ENCODE results near the gene MIOS. TPM values are rescaled to one million over a fixed set of nuclear protein-coding genes. Genes with fewer than 3 reads are reported as not detected.

Gene MIOS
- total and polyA plus RNA-seq, 2 of the 8 experiments (the other 6 are each of a cell fraction or from before 2014, with no cell fraction given) = 15.5 to 50.7 TPM

DNA sequence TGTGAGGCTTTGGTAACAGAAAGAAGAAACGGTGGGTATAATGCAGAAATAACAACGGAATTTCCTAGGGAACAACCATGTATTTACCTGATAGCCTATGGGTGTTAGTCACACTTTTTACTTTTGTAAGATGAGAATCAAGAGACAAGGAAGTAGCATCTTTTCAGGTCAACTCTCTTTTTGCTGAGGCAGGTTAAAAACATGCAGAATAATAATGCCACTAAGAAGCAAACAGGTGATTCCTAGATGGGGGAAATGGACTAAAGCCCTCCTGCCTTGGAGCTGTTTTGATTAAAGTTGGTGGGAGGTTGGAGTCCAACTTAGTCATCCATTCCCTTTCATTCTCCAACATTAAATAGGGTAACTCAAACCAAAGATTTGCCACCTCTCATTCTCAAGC, 29.0 kb upstream of the MIOS start:
- H4K20me1 ChIP-seq (replicated peaks in 1 of 2; ENCODE audit: control insufficient read depth in 1 of 2, insufficient read depth in 2 of 2, low read length in 2 of 2) = no peaks in the 10 kb centered on the region
- H3K9ac ChIP-seq (replicated peaks in 1 of 4; ENCODE audit: extremely low read depth in 1 of 4, low read depth in 3 of 4, low read length in 3 of 4) = no peak overlapping the region
- H2AFZ ChIP-seq (ENCODE audit: low read length) = no peak overlapping the region
- H2AK5ac ChIP-seq (ENCODE audit: low read depth, low read length) = no peak overlapping the region
- H2BK20ac ChIP-seq (ENCODE audit: low read length) = no peak overlapping the region
- H3K9me3 ChIP-seq (ENCODE audit: insufficient read depth in 2 of 2, low read depth in 1 of 2, low read length in 1 of 2) = no peaks in the 10 kb centered on the region
- WGBS, 2 experiments (ENCODE audit: extremely low coverage in 1 of 2, insufficient coverage in 1 of 2, insufficient read length in 1 of 2, insufficient replicate concordance in 2 of 2, low coverage in 1 of 2, low lambda C conversion rate in 2 of 2, missing lambda C conversion rate in 1 of 2) = 85% methylated on average over 2 of the region's 2 CpGs; no CpG with 5 or more reads in 1 of the 2 experiments
- no peak overlapping the region for H2BK12ac ChIP-seq (ENCODE audit: low read depth, low read length)
- no peak overlapping the region for H3K4me3 ChIP-seq (ENCODE audit: extremely low read depth in 1 of 4, insufficient read depth in 2 of 4, low read depth in 3 of 4, low read length in 4 of 4)
- no peak overlapping the region for H3K27ac ChIP-seq (ENCODE audit: low read depth, low read length)
- no peak overlapping the region for H3K18ac ChIP-seq (ENCODE audit: extremely low read depth, low read length)
- H2BK5ac ChIP-seq (ENCODE audit: low read depth, low read length) = no peak overlapping the region
- H3K4me2 ChIP-seq (ENCODE audit: insufficient read depth in 1 of 2, low read depth in 2 of 2, low read length in 2 of 2) = no peak overlapping the region
- H3K36me3 ChIP-seq (ENCODE audit: control insufficient read depth in 2 of 4, insufficient read depth in 4 of 4, low read length in 3 of 4) = no peaks in the 10 kb centered on the region
- H3K14ac ChIP-seq (ENCODE audit: insufficient read length) = no peak overlapping the region
- no peak overlapping the region for H4K8ac ChIP-seq (ENCODE audit: extremely low read depth, insufficient read depth, low read length)
- no peak overlapping the region for H2BK15ac ChIP-seq (ENCODE audit: low read length)
- no peaks in the 10 kb centered on the region for H3K79me1 ChIP-seq (ENCODE audit: low read depth, low read length)
- H4K5ac ChIP-seq (ENCODE audit: insufficient read length, low read depth, low read length) = no peak overlapping the region
- no peak overlapping the region for H2BK120ac ChIP-seq (replicated peaks; ENCODE audit: low read depth, low read length)
- POLR2A ChIA-PET (ENCODE audit: partially characterized antibody) = no interaction called here
- DNase-seq (ENCODE audit: low read depth in 1 of 2, low spot score in 2 of 2) (no peak), FAIRE-seq (no peak)
- no peak overlapping the region for H3K23ac ChIP-seq (ENCODE audit: insufficient read length)
- no peaks in the 10 kb centered on the region for H3K27me3 ChIP-seq (replicated peaks in 1 of 4; ENCODE audit: control insufficient read depth in 3 of 4, extremely low read depth in 1 of 4, insufficient read depth in 3 of 4, low read length in 3 of 4)
- H3K4me1 ChIP-seq (replicated peaks in 1 of 4; ENCODE audit: control insufficient read depth in 3 of 4, insufficient read depth in 4 of 4, low read length in 3 of 4) = no peaks in the 10 kb centered on the region
- no peaks in the 10 kb centered on the region for H3K23me2 ChIP-seq (ENCODE audit: low read depth, low read length)
- no peak for TF ChIP-seq TBP (IDR thresholded peaks at IDR 0.05; ENCODE audit: low read depth, low read length)
- TF ChIP-seq TCF12 (IDR thresholded peaks at IDR 0.05; ENCODE audit: low read depth, low read length) = no peak
- no peak for TF ChIP-seq CHD1 (IDR thresholded peaks at IDR 0.05; ENCODE audit: low read depth, low read length)
- TF ChIP-seq ASH2L (IDR thresholded peaks at IDR 0.05; ENCODE audit: low read length) = no peak
- TF ChIP-seq NANOG (IDR thresholded peaks at IDR 0.05; ENCODE audit: insufficient read depth, low read depth, low read length, poor library complexity, severe bottlenecking) = no peak
- no peak for TF ChIP-seq CREB1 (IDR thresholded peaks at IDR 0.05)
- TF ChIP-seq, protein P1, sequence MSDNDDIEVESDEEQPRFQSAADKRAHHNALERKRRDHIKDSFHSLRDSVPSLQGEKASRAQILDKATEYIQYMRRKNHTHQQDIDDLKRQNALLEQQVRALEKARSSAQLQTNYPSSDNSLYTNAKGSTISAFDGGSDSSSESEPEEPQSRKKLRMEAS (IDR thresholded peaks at IDR 0.05) = no peak
- CTCF ChIA-PET (ENCODE audit: partially characterized antibody) = no interaction called here
- no peaks in the 10 kb centered on the region for H3K79me2 ChIP-seq (ENCODE audit: control insufficient read depth in 1 of 2, insufficient read depth in 2 of 2, low read length in 2 of 2)
- H4K91ac ChIP-seq (replicated peaks; ENCODE audit: insufficient read length, low read length) = no peak overlapping the region
- no peak overlapping the region for H3K4ac ChIP-seq (replicated peaks; ENCODE audit: insufficient read length, low read depth, low read length)
- no peak overlapping the region for H3K56ac ChIP-seq (replicated peaks; ENCODE audit: insufficient read length, low read depth, low read length)

Data from H1 (cell line).